HG03039 (cell line): ENCODE results near the gene PDE4A.
A peak's percentile ranks its signal among the peaks of the same experiment; 100 is the strongest.
"Not testable (repeated sequence)": the region's sequence is repeated elsewhere in the genome, so short reads cannot be mapped to it uniquely, and the experiment has no call there.

Experiments
- ATAC-seq: cut with Tn5 transposase; IDR thresholded peaks from one replicate; pipeline ENCODE4 v1.9.1; 2021; ENCODE audit warnings: mild to moderate bottlenecking, moderate library complexity; ENCODE audit not compliant: unreplicated experiment

Gene PDE4A

DNA sequence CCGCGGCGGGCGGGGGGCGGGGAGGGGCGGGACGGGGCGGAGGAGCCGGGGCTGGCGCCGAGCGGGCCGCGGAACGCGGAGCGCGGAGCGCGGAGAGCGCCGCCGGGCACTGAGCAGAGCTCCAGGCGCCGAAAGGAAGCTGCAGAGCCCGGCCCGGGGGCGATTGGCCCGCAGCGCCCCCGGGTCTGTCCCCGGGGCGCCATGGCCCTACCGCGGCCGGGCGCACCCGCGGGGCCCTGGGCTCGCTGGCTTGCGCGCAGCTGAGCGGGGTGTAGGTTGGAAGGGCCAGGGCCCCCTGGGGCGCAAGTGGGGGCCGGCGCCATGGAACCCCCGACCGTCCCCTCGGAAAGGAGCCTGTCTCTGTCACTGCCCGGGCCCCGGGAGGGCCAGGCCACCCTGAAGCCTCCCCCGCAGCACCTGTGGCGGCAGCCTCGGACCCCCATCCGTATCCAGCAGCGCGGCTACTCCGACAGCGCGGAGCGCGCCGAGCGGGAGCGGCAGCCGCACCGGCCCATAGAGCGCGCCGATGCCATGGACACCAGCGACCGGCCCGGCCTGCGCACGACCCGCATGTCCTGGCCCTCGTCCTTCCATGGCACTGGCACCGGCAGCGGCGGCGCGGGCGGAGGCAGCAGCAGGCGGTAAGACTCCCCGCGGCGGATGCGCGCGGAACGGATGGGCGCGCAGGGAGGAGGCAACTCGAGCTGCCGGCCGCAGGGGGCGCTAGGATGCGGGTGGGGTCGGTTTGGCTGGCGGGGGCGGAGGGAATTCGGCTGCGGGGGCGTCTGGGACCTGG lies at the start of gene PDE4A:
Gene PDE4A (plus strand): TSS at position 95 of the 796 bp plus-strand sequence. CDS start 227 bp downstream, at position 322.
- ATAC-seq, result no peak

DNA sequence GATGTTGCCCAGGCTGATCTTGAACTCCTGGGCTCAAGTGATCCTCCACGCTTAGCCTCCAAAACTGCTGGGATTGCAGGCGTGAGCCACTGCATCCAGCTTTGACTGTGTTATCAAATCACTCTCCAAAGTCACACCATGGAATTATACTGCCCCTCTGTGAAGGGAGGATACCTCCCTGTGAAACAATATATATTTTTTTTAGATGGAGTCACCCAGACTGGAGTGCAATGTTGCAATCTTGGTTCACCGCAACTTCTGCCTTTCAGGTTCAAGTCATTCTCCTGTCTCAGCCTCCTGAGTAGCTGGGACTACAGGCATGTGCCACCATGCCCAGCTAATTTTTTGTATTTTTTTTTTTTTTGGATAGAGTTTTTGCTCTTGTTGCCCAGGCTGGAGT lies 47.6 kb upstream of the PDE4A start:
- no peak for ATAC-seq

DNA sequence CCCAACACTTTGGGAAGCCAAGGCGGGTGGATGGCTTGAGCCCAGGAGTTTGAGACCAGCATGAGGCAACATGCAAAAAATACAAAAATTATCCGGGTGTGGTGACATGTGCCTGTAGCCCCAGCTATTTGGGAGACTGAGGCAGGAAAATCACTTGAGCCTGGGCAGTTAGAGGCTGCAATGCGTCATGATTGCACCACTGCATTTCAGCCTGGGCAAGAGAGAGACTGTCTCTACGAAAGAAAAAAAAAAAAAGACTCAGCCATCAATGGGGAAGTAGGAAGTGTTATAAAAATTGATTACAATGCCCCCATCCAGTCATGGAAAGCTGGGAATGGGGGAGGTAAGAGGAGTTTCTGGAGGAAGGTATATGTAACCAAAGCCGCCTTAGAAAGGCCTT lies 45.4 kb upstream of the PDE4A start:
- no peak for ATAC-seq

DNA sequence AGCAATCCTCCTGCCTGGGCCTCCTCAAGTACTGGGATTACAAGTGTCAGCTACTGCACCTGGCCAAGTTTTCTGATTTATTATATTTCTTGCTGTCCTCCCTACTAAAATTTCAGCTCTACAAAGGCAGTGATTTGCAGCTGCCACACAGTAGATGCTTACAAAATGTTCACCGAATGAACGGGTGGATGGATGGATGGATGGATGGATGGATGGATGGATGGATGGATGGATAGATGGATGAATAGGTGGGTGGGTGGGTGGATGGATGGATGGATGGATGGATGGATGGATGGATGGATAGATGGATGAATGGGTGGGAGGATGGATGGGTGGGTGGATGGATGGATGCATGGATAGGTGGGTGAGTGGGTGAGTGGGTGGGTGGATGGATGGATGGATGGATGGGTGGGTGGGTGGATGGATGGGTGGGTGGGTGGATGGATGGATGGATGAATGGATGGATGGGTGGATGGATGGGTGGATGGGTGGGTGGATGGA lies 43.1 kb upstream of the PDE4A start:
- not testable (repeated sequence) for ATAC-seq

DNA sequence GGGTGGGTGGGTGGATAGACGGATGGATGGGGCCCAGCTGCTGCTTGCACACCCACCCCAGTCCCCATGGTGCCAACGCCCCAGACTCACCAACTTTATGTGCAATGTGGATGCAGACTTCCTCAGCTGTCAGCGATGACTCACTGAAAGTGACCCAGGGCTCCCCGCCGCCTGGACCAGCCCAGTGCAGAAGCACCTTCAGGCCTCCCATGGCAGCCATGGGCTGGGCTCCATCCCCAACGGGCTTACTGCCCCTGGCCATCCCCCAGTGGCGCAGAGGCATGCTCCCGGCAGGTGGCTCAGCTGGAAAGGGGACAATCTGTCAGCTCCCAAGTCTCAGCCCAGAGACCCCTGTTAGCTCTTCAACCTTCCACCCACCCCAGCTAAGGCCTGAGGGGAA lies 42.2 kb upstream of the PDE4A start:
- ATAC-seq, result no peak

DNA sequence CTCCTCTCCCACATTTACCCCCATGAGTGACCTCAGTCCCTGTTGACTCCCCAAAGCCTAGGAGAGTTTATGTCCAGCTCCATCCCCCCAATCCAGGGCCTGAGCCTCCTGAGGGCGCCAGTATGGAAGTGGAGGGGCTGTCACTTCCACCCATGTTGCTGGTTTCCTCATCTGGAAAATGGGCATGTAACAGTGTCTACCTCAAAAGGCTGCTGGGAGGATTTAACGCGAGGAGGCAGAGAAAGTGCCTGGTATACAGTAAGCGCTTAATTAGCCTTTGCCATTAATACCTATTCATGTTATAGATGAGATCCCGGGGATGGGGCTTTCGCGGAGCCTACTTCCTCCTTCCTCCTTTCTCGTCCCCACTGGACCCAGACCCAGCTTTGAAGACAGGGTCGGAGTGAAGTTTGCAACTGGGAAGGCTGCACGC lies 40.4 kb upstream of the PDE4A start:
- no peak for ATAC-seq

DNA sequence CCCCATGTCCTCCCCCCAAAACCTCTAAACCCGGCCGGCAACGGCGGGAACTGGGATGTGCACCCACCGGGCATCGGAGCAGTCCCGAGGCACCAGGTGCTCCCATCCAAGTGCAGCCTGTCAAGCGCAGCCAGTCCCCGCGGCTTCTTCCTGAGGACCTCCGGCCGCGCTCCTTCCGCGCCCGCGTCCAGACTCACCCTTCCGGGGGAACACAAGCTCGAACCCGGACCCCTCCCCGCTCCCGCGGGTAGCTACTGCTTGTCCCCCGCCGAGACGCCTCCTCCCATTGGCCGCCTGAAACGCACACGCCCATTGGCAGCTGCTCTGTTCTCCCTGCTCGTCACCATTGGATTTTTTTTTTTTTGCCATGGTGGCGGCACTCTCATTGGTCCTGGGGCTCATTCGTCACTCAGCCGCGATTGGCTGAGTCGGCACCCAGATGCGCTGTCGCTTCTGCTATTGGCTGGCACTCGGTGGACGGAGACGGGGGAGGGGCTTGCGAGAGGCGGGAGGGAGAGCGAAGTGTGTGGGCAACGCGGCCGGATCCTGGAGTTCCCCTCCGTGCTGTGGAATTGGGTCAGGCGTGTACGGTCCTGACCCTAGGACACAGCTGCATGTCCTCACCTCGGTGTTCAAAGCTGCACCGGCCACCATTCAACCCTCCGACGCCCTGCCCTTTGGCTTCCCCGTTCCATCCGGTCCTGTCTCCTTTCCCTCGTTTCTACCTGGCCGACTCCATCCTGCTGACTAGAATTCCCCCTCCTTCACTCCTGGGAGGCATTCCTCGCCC lies 39.8 kb upstream of the PDE4A start, which contains the start of gene TYK2:
Gene TYK2 (minus strand): TSS at position 260 of the 790 bp plus-strand sequence. CDS start 2,166 bp downstream, outside the sequence.
- peak; percentile 87 for ATAC-seq

DNA sequence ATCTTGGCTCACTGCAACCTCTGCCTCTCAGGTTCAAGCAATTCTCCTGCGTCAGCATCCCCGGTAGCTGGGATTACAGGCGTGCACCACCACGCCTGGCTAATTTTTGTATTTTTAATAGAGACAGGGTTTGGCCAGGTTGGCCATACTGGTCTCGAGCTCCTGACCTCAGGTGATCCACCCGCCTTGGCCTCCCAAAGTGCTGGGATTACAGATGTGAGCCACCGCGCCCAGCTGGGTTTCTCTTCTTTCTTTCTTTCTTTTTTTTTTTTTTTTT lies 37.2 kb upstream of the PDE4A start:
- ATAC-seq, result not testable (repeated sequence)

DNA sequence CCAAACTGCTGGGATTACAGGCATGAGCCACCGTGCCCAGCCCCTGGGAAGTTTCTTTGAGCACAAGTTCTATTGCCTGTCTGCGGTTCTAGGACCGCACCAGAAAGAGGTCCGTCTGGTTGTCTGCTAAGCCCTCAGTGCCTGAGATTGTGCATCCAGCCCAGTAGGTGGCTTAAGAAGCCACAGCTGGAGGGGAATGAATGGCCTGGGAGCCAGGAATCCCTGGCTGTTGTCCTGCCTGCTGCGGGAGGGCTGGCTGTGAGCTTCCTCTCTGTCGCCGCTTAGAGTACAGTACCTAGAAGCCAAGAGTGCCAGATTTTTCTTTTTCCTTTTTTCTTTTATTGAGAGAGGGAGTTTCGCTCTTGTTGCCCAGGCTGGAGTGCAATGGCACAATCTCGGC lies 35.8 kb upstream of the PDE4A start:
- no peak for ATAC-seq

DNA sequence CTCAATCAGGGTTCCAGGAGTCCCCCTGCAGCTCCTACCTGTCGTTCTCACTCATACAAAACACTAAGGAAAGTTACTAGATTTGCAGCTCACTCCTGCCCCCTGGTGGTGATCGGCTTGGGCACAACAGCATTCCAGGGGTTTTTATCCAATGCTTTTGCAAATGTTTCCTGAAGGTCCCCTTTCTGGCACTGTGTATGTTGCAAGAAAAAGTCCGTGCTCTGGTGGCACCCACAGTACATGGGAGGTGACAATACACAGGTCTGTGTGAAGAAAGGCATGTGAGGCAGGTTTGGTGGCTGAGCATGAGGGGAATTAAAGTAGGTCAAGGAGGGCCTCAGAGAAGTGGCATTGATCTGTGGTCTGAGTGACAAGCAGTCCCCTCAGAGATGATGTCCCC lies 31.4 kb upstream of the PDE4A start:
- no peak for ATAC-seq

DNA sequence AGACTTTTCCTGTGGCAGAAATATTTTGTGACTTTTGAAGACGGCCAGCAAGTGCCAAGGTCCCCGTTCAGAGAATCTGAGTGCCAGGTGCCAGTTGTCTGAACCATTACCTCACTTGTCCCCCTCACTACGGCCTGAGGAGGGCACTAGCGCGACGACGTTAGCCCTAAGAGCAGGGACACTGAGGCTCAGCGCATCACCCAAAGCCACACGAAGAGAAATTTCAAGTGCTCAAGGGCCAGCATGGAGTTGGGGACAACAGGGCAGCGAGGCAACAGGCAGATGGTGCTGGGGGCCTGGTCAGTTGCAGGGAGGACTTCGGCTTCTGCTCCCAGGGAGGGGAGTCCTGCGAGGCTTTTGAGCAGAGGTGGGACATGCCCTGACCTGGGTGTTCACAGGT lies 30.5 kb upstream of the PDE4A start:
- ATAC-seq, result no peak

DNA sequence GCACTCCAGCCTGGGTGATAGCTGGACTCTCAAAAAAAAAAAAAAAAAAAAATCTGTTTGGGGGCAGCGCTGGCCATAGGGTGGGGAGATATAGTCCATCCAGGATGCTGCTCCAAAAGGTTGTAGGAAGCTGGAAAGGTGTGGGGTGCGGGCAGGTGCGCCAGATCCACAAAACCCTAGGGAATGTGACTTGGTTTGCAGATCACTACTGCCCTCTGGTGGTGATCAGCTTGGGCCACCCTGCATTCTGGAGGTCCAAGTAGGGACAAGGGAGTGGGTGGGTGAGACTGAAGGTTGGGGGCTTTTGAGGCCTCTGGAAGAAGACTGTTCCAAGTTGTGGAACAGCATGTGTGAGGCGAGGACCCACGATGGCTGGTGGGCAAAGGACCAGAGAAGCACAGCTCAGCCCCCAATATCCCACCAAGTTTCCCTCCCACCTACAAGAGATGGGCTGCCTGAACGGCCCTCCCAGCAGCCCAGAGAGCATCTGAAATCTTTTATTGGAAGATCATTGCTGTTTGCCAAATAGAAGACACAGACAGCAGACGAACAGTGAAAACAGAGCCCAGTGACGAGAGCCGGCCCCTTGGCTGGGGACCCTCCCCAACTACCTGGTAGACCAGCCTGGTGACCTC lies 29.6 kb upstream of the PDE4A start:
- no peak for ATAC-seq

DNA sequence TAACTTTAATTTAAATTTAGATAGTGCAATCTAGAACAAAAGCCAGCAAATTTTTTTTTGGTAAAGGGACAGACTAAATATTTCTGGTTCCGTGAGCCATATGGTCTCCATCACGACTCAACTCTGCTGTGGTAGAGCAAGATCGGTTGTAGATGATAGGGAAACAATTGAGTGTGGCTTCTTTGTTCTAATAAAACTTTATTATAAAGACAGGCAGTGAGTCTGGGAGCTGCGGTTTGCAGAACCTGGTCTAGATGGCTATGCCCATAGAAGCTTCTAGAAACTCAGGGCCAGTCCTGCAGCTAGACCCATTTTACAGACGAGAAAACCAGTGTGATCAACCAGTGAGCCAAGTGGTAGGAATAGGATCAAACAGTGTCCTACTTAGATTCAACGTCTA lies 28.2 kb upstream of the PDE4A start:
- no peak for ATAC-seq

DNA sequence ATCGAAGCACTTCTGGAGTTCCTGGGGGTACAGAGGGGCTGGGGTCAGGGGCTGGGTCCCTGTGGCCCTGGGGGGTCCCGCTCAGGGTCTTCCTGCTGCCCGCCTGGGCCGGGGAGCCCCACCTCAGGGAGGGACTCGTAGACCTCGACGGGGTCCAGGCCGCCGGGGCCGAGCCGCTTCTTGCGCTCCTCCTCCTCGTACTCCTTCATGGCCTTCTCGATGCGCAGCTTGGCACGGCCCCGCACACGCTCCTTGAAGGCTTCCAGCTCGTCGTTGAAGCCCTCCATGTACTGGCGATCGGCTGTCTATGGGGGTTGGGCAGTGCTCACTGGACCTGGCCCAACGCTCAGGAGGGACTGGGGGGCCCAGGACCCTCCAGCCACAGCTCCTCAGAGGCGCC lies 27.2 kb upstream of the PDE4A start:
- no peak for ATAC-seq

DNA sequence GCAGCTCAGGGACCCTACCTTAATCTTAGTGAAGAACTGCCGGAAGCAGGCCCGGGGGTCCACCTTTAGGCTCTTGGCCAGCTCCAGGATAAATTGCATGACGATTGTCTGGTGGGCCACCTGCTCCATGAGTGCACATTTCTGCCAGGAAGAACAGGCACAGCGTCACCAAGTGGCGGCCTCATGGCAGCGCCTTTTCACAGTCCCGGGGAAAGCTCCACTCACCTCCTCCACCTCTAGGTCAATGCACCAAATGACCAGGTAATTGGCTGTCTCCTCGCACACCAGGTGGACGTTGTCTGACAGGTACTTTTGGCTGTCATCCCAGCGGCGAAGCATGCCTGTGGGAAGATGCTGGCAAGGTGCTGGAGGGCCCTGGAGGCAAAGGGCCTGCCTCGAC lies 25.3 kb upstream of the PDE4A start:
- ATAC-seq, result no peak

DNA sequence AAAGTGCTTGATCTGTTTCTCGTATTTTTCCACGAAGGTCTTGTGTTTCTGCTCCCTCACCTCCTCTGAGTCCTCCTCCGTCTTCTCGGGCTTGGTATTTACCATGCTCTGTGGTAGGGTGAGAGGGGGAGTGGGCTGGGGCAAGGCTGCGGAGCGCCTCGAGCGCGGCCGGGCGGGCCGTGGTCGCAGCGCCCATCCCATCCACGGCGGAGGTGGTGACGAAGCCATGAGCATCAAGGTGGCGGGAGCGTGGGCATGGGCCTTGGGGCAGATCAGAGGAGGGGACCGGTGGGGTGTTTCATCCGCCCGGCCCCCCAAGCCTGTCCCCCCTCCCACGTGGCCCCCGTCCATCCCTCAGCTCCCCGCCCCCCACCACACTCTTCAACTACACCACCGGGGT lies 24.9 kb upstream of the PDE4A start:
- ATAC-seq, result no peak

DNA sequence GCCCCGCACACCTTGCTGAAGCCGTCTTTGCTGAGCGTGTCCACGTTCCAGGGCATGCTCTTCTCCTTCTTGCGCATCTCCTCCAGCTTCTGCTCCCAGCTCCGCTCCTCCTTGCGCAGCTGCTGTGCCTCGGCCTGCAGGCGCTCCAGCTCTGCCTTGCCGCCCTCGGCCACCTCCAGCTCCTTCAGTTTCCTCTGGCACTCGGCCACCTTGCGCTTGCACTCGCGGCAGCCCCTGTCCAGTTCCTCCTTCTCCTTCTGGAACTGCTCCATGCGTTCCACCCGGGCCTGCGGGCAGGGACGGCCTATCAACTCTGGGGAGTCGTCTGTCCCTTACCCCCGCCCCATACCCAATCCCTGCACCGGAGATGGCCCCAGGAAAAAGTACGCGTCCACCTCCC lies 24.4 kb upstream of the PDE4A start:
- ATAC-seq, result no peak

DNA sequence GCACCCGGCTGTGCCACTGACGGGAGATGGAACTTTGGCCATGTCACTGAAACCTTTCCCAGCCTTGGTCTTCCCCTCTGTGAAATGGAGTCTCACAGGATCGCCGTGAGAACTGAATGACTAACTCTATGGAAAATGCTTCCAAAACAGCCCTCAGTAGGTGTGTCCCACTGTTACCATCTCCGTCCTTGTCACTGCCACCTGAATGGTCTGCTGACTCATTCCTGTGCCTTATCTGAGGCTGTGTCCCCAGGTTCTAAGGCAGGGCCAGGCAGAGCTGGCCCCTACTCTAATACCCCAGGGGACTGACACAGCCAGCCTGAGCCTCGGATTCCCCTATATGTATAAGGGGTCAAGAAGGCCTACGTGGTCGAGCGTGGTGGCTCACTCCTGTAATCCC lies 21.5 kb upstream of the PDE4A start:
- no peak for ATAC-seq

DNA sequence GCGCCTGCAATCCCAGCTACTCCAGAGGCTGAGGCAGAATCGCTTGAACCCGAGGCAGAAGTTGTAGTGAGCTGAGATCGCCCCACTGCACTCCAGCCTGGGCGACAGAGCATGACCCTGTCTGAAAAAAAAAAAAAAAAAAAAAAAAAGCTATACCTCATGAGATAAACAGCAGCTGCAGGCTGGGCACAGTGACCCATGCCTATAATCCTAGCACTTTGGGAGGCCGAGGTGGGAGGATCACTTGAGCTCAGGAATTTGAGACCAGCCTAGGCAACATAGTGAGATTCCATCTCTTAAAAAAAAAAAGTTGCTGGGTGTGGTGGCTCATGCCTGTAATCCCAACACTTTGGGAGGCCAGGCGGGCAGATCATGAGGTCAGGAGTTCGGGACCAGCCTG lies 21.0 kb upstream of the PDE4A start:
- not testable (repeated sequence) for ATAC-seq

DNA sequence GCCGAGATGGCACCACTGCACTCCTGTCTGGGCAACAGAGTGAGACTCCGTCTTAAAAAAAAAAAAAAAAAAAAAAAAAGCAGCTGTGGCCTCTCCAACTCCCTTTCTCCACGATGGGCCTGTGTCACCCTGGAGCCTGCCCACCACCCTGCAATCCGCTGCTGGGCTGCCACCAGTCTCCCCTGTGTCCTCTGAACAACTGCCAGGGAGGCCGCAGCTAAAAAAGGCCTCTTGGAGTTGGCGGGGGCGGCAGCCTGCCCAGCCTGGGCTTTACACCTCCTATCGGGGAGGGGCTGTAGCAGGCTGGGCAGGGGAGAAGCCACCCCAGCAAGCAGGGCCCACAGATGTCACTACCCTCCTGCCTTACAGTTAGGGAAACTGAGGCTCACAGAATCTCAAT lies 20.5 kb upstream of the PDE4A start:
- no peak for ATAC-seq

DNA sequence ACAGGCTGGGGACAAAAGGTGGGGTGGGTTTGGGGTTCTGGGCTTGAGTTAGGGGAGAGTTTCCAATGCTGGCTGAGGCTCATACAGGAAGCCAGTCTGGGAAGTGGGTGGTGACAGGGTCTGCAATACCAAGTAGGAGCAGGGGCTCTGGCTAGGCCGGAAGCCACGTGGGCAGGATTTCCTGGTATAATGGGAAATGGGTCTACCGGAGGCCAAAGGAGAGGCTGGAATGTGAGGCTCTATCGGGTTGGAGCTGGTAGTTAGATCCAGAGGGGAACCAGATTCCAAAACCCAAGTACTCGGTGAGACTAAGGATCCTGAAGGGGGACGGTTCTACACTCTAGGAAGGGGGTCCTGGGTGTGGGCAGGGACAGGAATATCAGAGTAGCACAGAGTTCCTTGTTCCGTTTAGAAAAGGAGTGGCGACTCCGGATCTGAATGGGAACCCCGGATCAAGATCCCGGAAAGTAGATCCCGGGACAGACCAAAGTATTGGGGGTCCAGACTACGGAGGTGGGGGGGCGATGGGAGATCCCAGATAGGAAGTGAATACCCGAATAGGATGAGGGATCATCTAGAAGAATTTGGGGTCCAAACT lies 17.8 kb upstream of the PDE4A start:
- no peak for ATAC-seq
